Measurements from ENCODE around the gene PTPRN2. TPM values are rescaled to one million over a fixed set of nuclear protein-coding genes. Genes with fewer than 3 reads are reported as not detected.

Gene PTPRN2
- total RNA-seq, 4 donors from 2014 or later, result 6.6 to 10.7 (median 8.2) TPM

GRCh38 chr7:158043551-158044481 is 543.8 kb downstream of the PTPRN2 start:
- Histone ChIP-seq H3K27me3 (no peaks in the 10 kb centered on the region), H3K4me3 (no peak overlapping the region), H3K9me3 (peaks cover 0 to 14% (median 4%) of the 10 kb centered on the region in 4 donors), H3K27ac (no peak overlapping the region), H3K36me3 (no peaks in the 10 kb centered on the region), H3K4me1 (no peaks in the 10 kb centered on the region)
- DNase-seq (ENCODE audit: low spot score in 2 of 2), result no peak
- WGBS, 2 donors, result 51 to 54% methylated on average over 17 of the region's 17 CpGs
- TF ChIP-seq EP300 (IDR thresholded peaks at IDR 0.05) (no peak), POLR2A (IDR thresholded peaks at IDR 0.05) (no peak), CTCF (IDR thresholded peaks at IDR 0.05) (no peak)

DNA sequence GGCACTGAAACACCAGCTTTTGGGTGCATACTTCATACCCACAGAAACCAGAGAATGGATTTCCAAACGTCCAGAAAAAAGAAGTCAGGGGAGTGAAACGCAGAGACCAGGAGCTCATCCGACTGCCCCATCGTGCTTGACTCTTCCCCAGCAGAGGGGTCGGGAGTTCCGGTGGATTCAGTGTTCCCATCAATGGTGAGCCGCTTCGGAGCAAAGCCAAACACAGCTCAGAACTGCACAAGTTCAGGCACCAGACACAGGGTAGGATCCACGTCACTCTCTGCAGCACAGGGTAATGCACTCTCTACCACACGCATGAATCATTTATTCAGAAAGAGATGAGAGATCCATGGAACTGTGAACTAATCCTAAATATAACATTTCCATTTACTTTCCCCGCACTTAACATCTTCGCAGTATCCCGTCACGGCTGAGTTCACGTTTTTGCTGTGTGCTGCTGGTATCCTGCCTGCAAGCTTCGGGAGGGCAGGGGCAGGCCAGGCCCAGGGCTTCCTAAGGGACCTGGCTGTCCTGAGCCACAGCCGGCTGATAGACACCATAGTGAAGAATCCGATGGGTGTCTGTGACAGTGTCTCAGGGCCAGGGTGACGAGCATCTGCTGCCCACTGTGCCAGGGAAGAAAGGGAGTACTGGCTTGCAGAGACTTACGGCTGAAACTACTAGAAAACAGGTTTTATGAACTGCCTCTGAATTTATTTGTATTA is 545.3 kb downstream of the PTPRN2 start:
- no peak for TF ChIP-seq CTCF (IDR thresholded peaks at IDR 0.05)
- TF ChIP-seq EP300 (IDR thresholded peaks at IDR 0.05), result no peak
- TF ChIP-seq POLR2A (IDR thresholded peaks at IDR 0.05), result no peak
- Histone ChIP-seq H3K27ac (no peak overlapping the region), H3K27me3 (no peaks in the 10 kb centered on the region), H3K36me3 (no peaks in the 10 kb centered on the region), H3K9me3 (peaks cover 0 to 14% (median 5%) of the 10 kb centered on the region in 4 donors), H3K4me3 (no peak overlapping the region), H3K4me1 (no peaks in the 10 kb centered on the region)
- DNase-seq (ENCODE audit: low spot score in 2 of 2), result no peak
- 84 to 90% methylated on average over 20 of the region's 20 CpGs for WGBS, 2 donors

DNA sequence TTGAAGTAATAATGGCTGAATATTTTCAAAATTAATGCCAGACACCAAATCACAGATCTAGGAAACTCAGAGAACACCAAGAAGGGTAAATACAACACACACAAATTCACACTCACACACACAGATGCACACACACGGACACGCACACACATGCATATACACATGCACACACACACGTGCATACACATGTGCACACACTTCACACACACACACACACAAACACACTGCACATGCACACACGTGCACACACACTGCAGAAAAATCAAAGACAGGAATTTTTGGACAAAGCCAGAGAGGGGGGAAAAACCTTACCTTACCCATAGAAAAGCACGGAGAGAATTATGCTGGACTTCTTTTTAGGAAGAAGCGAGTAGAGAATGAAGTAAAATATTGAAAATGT is 547.4 kb downstream of the PTPRN2 start:
- Histone ChIP-seq H3K36me3 (no peaks in the 10 kb centered on the region), H3K27me3 (no peaks in the 10 kb centered on the region), H3K9me3 (peaks cover 0 to 13% (median 5%) of the 10 kb centered on the region in 4 donors), H3K4me3 (no peak overlapping the region), H3K27ac (no peak overlapping the region), H3K4me1 (no peaks in the 10 kb centered on the region)
- WGBS, 2 donors, result 93 to 96% methylated on average over 6 of the region's 6 CpGs
- no peak for DNase-seq (ENCODE audit: low spot score in 2 of 2)
- TF ChIP-seq EP300 (IDR thresholded peaks at IDR 0.05) (no peak), POLR2A (IDR thresholded peaks at IDR 0.05) (no peak), CTCF (IDR thresholded peaks at IDR 0.05) (no peak)

- no peak for DNase-seq (ENCODE audit: low spot score in 2 of 2)
- H3K27me3 ChIP-seq, result no peaks in the 10 kb centered on the region
- H3K36me3 ChIP-seq, result no peaks in the 10 kb centered on the region
- no peak overlapping the region for H3K4me3 ChIP-seq
- peaks cover 0 to 13% (median 5%) of the 10 kb centered on the region in 4 donors for H3K9me3 ChIP-seq
- no peak for TF ChIP-seq CTCF (IDR thresholded peaks at IDR 0.05)
- TF ChIP-seq POLR2A (IDR thresholded peaks at IDR 0.05), result no peak
- no peak for TF ChIP-seq EP300 (IDR thresholded peaks at IDR 0.05)
- H3K27ac ChIP-seq, result no peak overlapping the region
- no peaks in the 10 kb centered on the region for H3K4me1 ChIP-seq
Measured at GRCh38 chr7:158039270-158039669, 548.4 kb downstream of the PTPRN2 start.

DNA sequence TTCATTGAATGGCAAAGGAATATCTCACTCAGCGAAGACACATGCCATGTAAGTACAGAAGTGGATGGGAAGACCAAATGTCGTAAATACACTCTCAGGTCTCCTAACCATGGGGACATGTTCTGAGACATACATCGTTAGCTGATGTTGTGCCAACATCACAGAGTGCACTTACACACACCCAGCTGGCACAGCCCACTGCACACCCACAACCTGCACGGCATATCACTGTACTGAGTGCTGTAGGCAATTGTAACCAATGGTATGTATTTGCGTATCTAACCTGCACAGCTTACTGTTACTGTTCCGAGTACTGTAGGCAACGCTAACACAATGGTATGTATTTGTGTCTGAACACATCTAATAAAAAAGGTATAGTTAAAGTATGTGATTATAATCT is 550.4 kb downstream of the PTPRN2 start:
- TF ChIP-seq POLR2A (IDR thresholded peaks at IDR 0.05), result no peak
- no peak for DNase-seq (ENCODE audit: low spot score in 2 of 2)
- H3K9me3 ChIP-seq, result peaks cover 0 to 13% (median 5%) of the 10 kb centered on the region in 4 donors
- no peak overlapping the region for H3K4me3 ChIP-seq
- H3K27ac ChIP-seq, result no peak overlapping the region
- no peaks in the 10 kb centered on the region for H3K27me3 ChIP-seq
- H3K36me3 ChIP-seq, result no peaks in the 10 kb centered on the region
- H3K4me1 ChIP-seq, result no peaks in the 10 kb centered on the region
- WGBS, 2 donors, result 95% methylated on average over 7 of the region's 7 CpGs
